Astrocyte of the hippocampus (primary cell): ENCODE data around the gene STARD5.

Experiments
- DNase-seq: peaks from one replicate; pipeline ENCODE4 v3.0.0; 2011; ENCODE audit warnings: low read depth, low spot score

The STARD5 gene

GRCh38 chr15:81312790-81313543 lies 11.0 kb downstream of the STARD5 start:
- peak; percentile 97 for DNase-seq

- DNase-seq: no peak
Measured at GRCh38 chr15:81311752-81312464, 12.0 kb downstream of the STARD5 start.

- DNase-seq: no peak
Measured at GRCh38 chr15:81310480-81310879, 13.5 kb downstream of the STARD5 start.

- DNase-seq: no peak
Measured at GRCh38 chr15:81309647-81310450, 14.1 kb downstream of the STARD5 start.

GRCh38 chr15:81308260-81308659 lies 15.7 kb downstream of the STARD5 start:
- no peak for DNase-seq

- DNase-seq: peak; percentile 56
Measured at GRCh38 chr15:81304226-81304625, 19.7 kb downstream of the STARD5 start.

- peak; percentile 20 for DNase-seq
Measured at GRCh38 chr15:81303244-81304225, 20.4 kb downstream of the STARD5 start.

- no peak for DNase-seq
Measured at GRCh38 chr15:81302701-81303109, 21.2 kb downstream of the STARD5 start.

- no peak for DNase-seq
Measured at GRCh38 chr15:81301815-81302399, 22.0 kb downstream of the STARD5 start.

- no peak for DNase-seq
Measured at GRCh38 chr15:81301385-81301784, 22.6 kb downstream of the STARD5 start.

GRCh38 chr15:81299630-81300273 lies 24.2 kb downstream of the STARD5 start:
- DNase-seq: no peak

GRCh38 chr15:81299156-81299555 lies 24.8 kb downstream of the STARD5 start:
- no peak for DNase-seq

GRCh38 chr15:81298611-81299010 lies 25.3 kb downstream of the STARD5 start:
- no peak for DNase-seq

- DNase-seq: no peak
Measured at GRCh38 chr15:81297603-81298575, 26.1 kb downstream of the STARD5 start.

GRCh38 chr15:81297147-81297572 lies 26.8 kb downstream of the STARD5 start:
- peak; percentile 57 for DNase-seq

- no peak for DNase-seq
Measured at GRCh38 chr15:81296673-81297072, 27.3 kb downstream of the STARD5 start.

GRCh38 chr15:81296186-81296585 lies 27.8 kb downstream of the STARD5 start:
- no peak for DNase-seq

- DNase-seq: no peak
Measured at GRCh38 chr15:81295486-81296121, 28.3 kb downstream of the STARD5 start.

- DNase-seq: no peak
Measured at GRCh38 chr15:81294516-81294880, 29.4 kb downstream of the STARD5 start.
